SK-N-SH (cell line): ENCODE measurements around the gene IST1.

Experiments
- CHD2 ChIP-seq: fragments of 150-350 bp; IDR thresholded peaks from 2 replicates; pipeline ENCODE4 v1.6.1; 2018; ENCODE audit warnings: low read length; ENCODE audit not compliant: partially characterized antibody
- CTCF ChIP-seq: fragments of 200-600 bp; sonication (generic); IDR thresholded peaks from 2 replicates; pipeline ENCODE4 v1.6.1; 2017; ENCODE audit warnings: antibody characterized with exemption, mild to moderate bottlenecking, moderate library complexity
- IRF3 ChIP-seq: fragments of 150-350 bp; IDR thresholded peaks from 2 replicates; pipeline ENCODE4 v1.6.1; 2016; ENCODE audit warnings: mild to moderate bottlenecking, low read depth, low read length
- JUND ChIP-seq: IDR thresholded peaks from 2 replicates; pipeline ENCODE4 v1.4.0; 2012
- MXI1 ChIP-seq: IDR thresholded peaks from 2 replicates; pipeline ENCODE4 v1.6.1; 2012; ENCODE audit warnings: mild to moderate bottlenecking, low read depth, low read length, improper control_type of control experiment
- POLR2AphosphoS5 ChIP-seq: IDR thresholded peaks from 2 replicates; pipeline ENCODE4 v1.6.1; 2012; ENCODE audit warnings: low read depth, low read length
- RAD21 ChIP-seq: IDR thresholded peaks from 2 replicates; pipeline ENCODE4 v1.6.1; 2012; ENCODE audit warnings: mild to moderate bottlenecking, low read length
- SMC3 ChIP-seq: IDR thresholded peaks from 2 replicates; pipeline ENCODE4 v1.6.1; 2012; ENCODE audit warnings: low read depth, low read length, improper control_type of control experiment
- TAF1 ChIP-seq: IDR thresholded peaks from 2 replicates; pipeline ENCODE4 v1.6.1; 2012; ENCODE audit warnings: low read depth, mild to moderate bottlenecking, low read length, moderate library complexity, borderline replicate concordance
- TF ChIP-seq, protein P1 (sequence below): IDR thresholded peaks from 2 replicates; pipeline ENCODE4 v1.6.1; 2012; ENCODE audit warnings: mild to moderate bottlenecking, low read depth, low read length, moderate library complexity
- TF ChIP-seq, protein P2 (sequence below): fragments of 150-350 bp; IDR thresholded peaks from 2 replicates; pipeline ENCODE4 v1.6.1; 2017; ENCODE audit warnings: antibody characterized with exemption, low read length, low read depth, borderline replicate concordance
- TF ChIP-seq, protein P3 (sequence below): IDR thresholded peaks from 2 replicates; pipeline ENCODE4 v1.4.0; 2012; ENCODE audit warnings: low read depth, borderline replicate concordance
- TF ChIP-seq, protein P4 (sequence below): IDR thresholded peaks from 2 replicates; pipeline ENCODE4 v1.4.0; 2012; ENCODE audit warnings: low read depth

DNA sequence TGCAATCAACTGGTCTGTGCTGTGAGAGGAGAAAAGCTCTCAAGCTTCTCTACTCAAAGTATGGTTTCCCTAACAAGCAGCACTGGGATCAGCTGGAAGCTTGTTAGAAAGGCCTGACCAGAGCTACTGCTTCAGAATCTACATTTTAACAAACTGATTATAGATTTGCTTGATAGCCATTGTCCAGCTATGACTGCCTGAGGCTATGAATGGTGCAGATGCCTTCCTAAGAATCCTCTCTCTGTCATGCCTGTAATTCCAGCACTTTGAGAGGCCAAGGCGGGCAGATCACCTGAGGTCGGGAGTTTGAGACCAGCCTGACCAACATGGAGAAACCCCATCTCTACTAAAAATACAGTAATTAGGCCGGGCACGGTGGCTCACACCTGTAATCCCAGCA lies 76.2 kb downstream of the IST1 start:
- no peak for TF ChIP-seq MXI1
- TF ChIP-seq CTCF = no peak
- TF ChIP-seq IRF3 = no peak
- no peak for TF ChIP-seq TAF1
- no peak for TF ChIP-seq POLR2AphosphoS5
- TF ChIP-seq, protein P1, sequence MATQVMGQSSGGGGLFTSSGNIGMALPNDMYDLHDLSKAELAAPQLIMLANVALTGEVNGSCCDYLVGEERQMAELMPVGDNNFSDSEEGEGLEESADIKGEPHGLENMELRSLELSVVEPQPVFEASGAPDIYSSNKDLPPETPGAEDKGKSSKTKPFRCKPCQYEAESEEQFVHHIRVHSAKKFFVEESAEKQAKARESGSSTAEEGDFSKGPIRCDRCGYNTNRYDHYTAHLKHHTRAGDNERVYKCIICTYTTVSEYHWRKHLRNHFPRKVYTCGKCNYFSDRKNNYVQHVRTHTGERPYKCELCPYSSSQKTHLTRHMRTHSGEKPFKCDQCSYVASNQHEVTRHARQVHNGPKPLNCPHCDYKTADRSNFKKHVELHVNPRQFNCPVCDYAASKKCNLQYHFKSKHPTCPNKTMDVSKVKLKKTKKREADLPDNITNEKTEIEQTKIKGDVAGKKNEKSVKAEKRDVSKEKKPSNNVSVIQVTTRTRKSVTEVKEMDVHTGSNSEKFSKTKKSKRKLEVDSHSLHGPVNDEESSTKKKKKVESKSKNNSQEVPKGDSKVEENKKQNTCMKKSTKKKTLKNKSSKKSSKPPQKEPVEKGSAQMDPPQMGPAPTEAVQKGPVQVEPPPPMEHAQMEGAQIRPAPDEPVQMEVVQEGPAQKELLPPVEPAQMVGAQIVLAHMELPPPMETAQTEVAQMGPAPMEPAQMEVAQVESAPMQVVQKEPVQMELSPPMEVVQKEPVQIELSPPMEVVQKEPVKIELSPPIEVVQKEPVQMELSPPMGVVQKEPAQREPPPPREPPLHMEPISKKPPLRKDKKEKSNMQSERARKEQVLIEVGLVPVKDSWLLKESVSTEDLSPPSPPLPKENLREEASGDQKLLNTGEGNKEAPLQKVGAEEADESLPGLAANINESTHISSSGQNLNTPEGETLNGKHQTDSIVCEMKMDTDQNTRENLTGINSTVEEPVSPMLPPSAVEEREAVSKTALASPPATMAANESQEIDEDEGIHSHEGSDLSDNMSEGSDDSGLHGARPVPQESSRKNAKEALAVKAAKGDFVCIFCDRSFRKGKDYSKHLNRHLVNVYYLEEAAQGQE = no peak
- no peak for TF ChIP-seq JUND
- TF ChIP-seq, protein P2, sequence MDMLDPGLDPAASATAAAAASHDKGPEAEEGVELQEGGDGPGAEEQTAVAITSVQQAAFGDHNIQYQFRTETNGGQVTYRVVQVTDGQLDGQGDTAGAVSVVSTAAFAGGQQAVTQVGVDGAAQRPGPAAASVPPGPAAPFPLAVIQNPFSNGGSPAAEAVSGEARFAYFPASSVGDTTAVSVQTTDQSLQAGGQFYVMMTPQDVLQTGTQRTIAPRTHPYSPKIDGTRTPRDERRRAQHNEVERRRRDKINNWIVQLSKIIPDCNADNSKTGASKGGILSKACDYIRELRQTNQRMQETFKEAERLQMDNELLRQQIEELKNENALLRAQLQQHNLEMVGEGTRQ = no peak
- no peak for TF ChIP-seq SMC3
- no peak for TF ChIP-seq CHD2
- TF ChIP-seq, protein P3, sequence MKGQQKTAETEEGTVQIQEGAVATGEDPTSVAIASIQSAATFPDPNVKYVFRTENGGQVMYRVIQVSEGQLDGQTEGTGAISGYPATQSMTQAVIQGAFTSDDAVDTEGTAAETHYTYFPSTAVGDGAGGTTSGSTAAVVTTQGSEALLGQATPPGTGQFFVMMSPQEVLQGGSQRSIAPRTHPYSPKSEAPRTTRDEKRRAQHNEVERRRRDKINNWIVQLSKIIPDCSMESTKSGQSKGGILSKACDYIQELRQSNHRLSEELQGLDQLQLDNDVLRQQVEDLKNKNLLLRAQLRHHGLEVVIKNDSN = no peak
- TF ChIP-seq, protein P4, sequence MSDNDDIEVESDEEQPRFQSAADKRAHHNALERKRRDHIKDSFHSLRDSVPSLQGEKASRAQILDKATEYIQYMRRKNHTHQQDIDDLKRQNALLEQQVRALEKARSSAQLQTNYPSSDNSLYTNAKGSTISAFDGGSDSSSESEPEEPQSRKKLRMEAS = no peak
- TF ChIP-seq RAD21 = no peak
